H1 (cell line): Measurements from ENCODE around the gene C4B. TPM values are rescaled to one million over a fixed set of nuclear protein-coding genes. Genes with fewer than 3 reads are reported as not detected.

Experiments used
- CTCF ChIA-PET: fragments of 300-600 bp; sonication (Branson Sonifier 250); formaldehyde crosslinking; loops from one replicate; lab custom pipeline; 2021; ENCODE audit not compliant: partially characterized antibody; lab: Charles Lee
- POLR2A ChIA-PET: fragments of 300-600 bp; sonication (Branson Sonifier 250); formaldehyde crosslinking; loops from one replicate; lab custom pipeline; 2021; ENCODE audit warnings: inconsistent platforms; ENCODE audit not compliant: partially characterized antibody; lab: Charles Lee
- DNase-seq, 2 experiments: peaks; one replicate each; pipeline versions ENCODE4 v3.0.0 to v3.0.0-alpha.2; 2010 to 2022; ENCODE audit warnings: low spot score in 2 of 2, low read depth in 1 of 2, mixed read lengths in 1 of 2
- FAIRE-seq: peaks from 2 replicates; lab custom pipeline; 2011; peaks lifted over from hg19 to GRCh38; lab: Jason Lieb, UNC
- H2AFZ ChIP-seq: 2 replicates; pipeline ENCODE4 v1.8.1; 2012; ENCODE audit warnings: low read length, inconsistent platforms
- H2AK5ac ChIP-seq: 2 replicates; pipeline ENCODE4 v1.6.1; 2013; ENCODE audit warnings: low read depth, low read length
- H2BK120ac ChIP-seq: replicated peaks from 2 replicates; pipeline ENCODE3; 2013; ENCODE audit warnings: low read depth, low read length, inconsistent platforms
- H2BK12ac ChIP-seq: 2 replicates; pipeline ENCODE4 v1.6.1; 2013; ENCODE audit warnings: low read depth, low read length
- H2BK15ac ChIP-seq: 2 replicates; pipeline ENCODE4 v1.6.1; 2013; ENCODE audit warnings: low read length
- H2BK20ac ChIP-seq: 2 replicates; pipeline ENCODE4 v1.6.1; 2013; ENCODE audit warnings: low read length
- H2BK5ac ChIP-seq: 2 replicates; pipeline ENCODE4 v1.6.1; 2013; ENCODE audit warnings: low read depth, low read length
- H3K14ac ChIP-seq: 2 replicates; pipeline ENCODE4 v1.6.1; 2013; ENCODE audit warnings: inconsistent platforms; ENCODE audit not compliant: insufficient read length
- H3K18ac ChIP-seq: 2 replicates; pipeline ENCODE4 v1.6.1; 2013; ENCODE audit warnings: low read length; ENCODE audit errors: extremely low read depth
- H3K23ac ChIP-seq: 2 replicates; pipeline ENCODE4 v1.6.1; 2013; ENCODE audit warnings: inconsistent platforms; ENCODE audit not compliant: insufficient read length
- H3K23me2 ChIP-seq: 2 replicates; pipeline ENCODE4 v1.6.1; 2013; ENCODE audit warnings: low read depth, low read length
- H3K27ac ChIP-seq: 2 replicates; pipeline ENCODE4 v1.6.1; 2011; ENCODE audit warnings: low read depth, low read length, inconsistent platforms
- H3K27me3 ChIP-seq, 4 experiments: replicated peaks in 1 of 4; 1 replicate in 1 of 4; 2 replicates in 3 of 4; pipeline versions ENCODE4 v1.6.1 to v1.8.1; 2011 to 2013; ENCODE audit warnings: low read length in 3 of 4, mild to moderate bottlenecking in 3 of 4, inconsistent platforms in 2 of 4, mixed read lengths in 2 of 4, moderate library complexity in 1 of 4; ENCODE audit not compliant: control insufficient read depth in 3 of 4, insufficient read depth in 3 of 4; ENCODE audit errors: extremely low read depth in 1 of 4
- H3K36me3 ChIP-seq, 4 experiments: 2 replicates each; pipeline versions ENCODE4 v1.6.1 to v1.8.1; 2011 to 2013; ENCODE audit warnings: mild to moderate bottlenecking in 4 of 4, low read length in 3 of 4, moderate library complexity in 2 of 4, control low read depth in 1 of 4, inconsistent platforms in 1 of 4; ENCODE audit not compliant: insufficient read depth in 4 of 4, control insufficient read depth in 2 of 4
- H3K4ac ChIP-seq: replicated peaks from 2 replicates; pipeline ENCODE3; 2013; ENCODE audit warnings: low read length, low read depth, mixed read lengths, inconsistent platforms; ENCODE audit not compliant: insufficient read length
- H3K4me1 ChIP-seq, 4 experiments: replicated peaks in 1 of 4; 1 replicate in 1 of 4; 2 replicates in 3 of 4; pipeline versions ENCODE4 v1.6.1 to v1.8.1; 2011 to 2013; ENCODE audit warnings: low read length in 3 of 4, inconsistent platforms in 2 of 4, mixed read lengths in 1 of 4; ENCODE audit not compliant: insufficient read depth in 4 of 4, control insufficient read depth in 3 of 4
- H3K4me2 ChIP-seq, 2 experiments: 2 replicates each; pipeline versions ENCODE4 v1.6.1 to v1.8.1; 2011 to 2013; ENCODE audit warnings: low read depth in 2 of 2, low read length in 2 of 2, control low read depth in 1 of 2, inconsistent platforms in 1 of 2, mild to moderate bottlenecking in 1 of 2; ENCODE audit not compliant: insufficient read depth in 1 of 2
- H3K4me3 ChIP-seq, 4 experiments: fragments of 200-600, 300-600 bp in 1 of 4; sonication (generic), shearing (Covaris generic), sonication (Bioruptor Twin) in 1 of 4; 2 replicates each; pipeline versions ENCODE4 v1.5.1 to v1.8.1; 2011 to 2016; ENCODE audit warnings: low read length in 4 of 4, low read depth in 3 of 4, control low read depth in 2 of 4, inconsistent platforms in 2 of 4, mild to moderate bottlenecking in 2 of 4, mixed read lengths in 1 of 4, moderate library complexity in 1 of 4; ENCODE audit not compliant: insufficient read depth in 2 of 4; ENCODE audit errors: extremely low read depth in 1 of 4
- H3K56ac ChIP-seq: replicated peaks from 2 replicates; pipeline ENCODE3; 2013; ENCODE audit warnings: low read depth, mild to moderate bottlenecking, mixed read lengths, low read length, inconsistent platforms; ENCODE audit not compliant: insufficient read length
- H3K79me1 ChIP-seq: 2 replicates; pipeline ENCODE4 v1.6.1; 2013; ENCODE audit warnings: low read depth, low read length, control low read depth
- H3K79me2 ChIP-seq, 2 experiments: 2 replicates each; pipeline versions ENCODE4 v1.6.1 to v1.8.1; 2012 to 2013; ENCODE audit warnings: low read length in 2 of 2, mild to moderate bottlenecking in 2 of 2, inconsistent platforms in 1 of 2; ENCODE audit not compliant: insufficient read depth in 2 of 2, control insufficient read depth in 1 of 2
- H3K9ac ChIP-seq, 4 experiments: replicated peaks in 1 of 4; 1 replicate in 1 of 4; 2 replicates in 3 of 4; pipeline versions ENCODE4 v1.6.1 to v1.8.1; 2011 to 2013; ENCODE audit warnings: low read depth in 3 of 4, low read length in 3 of 4, control low read depth in 2 of 4, mild to moderate bottlenecking in 2 of 4, moderate library complexity in 2 of 4, inconsistent platforms in 1 of 4; ENCODE audit errors: extremely low read depth in 1 of 4
- H3K9me3 ChIP-seq, 2 experiments: 2 replicates each; pipeline versions ENCODE4 v1.6.1 to v1.8.1; 2012 to 2013; ENCODE audit warnings: mild to moderate bottlenecking in 2 of 2, moderate library complexity in 2 of 2, control low read depth in 1 of 2, inconsistent platforms in 1 of 2, low read depth in 1 of 2, low read length in 1 of 2, mixed read lengths in 1 of 2; ENCODE audit not compliant: insufficient read depth in 2 of 2
- H4K20me1 ChIP-seq, 2 experiments: replicated peaks in 1 of 2; 2 replicates each; pipeline versions ENCODE3 to v1.8.1; 2011 to 2013; ENCODE audit warnings: inconsistent platforms in 2 of 2, low read length in 2 of 2, mild to moderate bottlenecking in 1 of 2; ENCODE audit not compliant: insufficient read depth in 2 of 2, control insufficient read depth in 1 of 2
- H4K5ac ChIP-seq: 2 replicates; pipeline ENCODE4 v1.6.1; 2013; ENCODE audit warnings: low read length, low read depth, mixed read lengths, inconsistent platforms; ENCODE audit not compliant: insufficient read length
- H4K8ac ChIP-seq: 2 replicates; pipeline ENCODE4 v1.8.0; 2013; ENCODE audit warnings: mild to moderate bottlenecking, moderate library complexity, low read length, inconsistent platforms; ENCODE audit not compliant: insufficient read depth; ENCODE audit errors: extremely low read depth
- H4K91ac ChIP-seq: replicated peaks from 2 replicates; pipeline ENCODE3; 2013; ENCODE audit warnings: low read length, mixed read lengths, inconsistent platforms; ENCODE audit not compliant: insufficient read length
- ATF3 ChIP-seq: IDR thresholded peaks from 2 replicates; pipeline ENCODE4 v1.6.1; 2011; ENCODE audit warnings: low read depth, mild to moderate bottlenecking, low read length; ENCODE audit not compliant: insufficient read depth
- GABPA ChIP-seq: IDR thresholded peaks from 2 replicates; pipeline ENCODE4 v1.6.1; 2011; ENCODE audit warnings: mild to moderate bottlenecking, low read length, moderate library complexity, borderline replicate concordance; ENCODE audit not compliant: insufficient read depth
- JUN ChIP-seq: IDR thresholded peaks from 2 replicates; pipeline ENCODE4 v1.6.1; 2011; ENCODE audit warnings: low read depth, mild to moderate bottlenecking, improper control_type of control experiment, low read length
- JUND ChIP-seq: IDR thresholded peaks from 2 replicates; pipeline ENCODE4 v1.6.1; 2011; ENCODE audit warnings: mild to moderate bottlenecking, improper control_type of control experiment, low read length
- PHF8 ChIP-seq: fragments of 200-600 bp; sonication (generic); conservative IDR thresholded peaks from 2 replicates; pipeline ENCODE4 v1.7.1; 2012; ENCODE audit warnings: low read depth, mild to moderate bottlenecking, inconsistent platforms, low read length, moderate library complexity
- POLR2AphosphoS5 ChIP-seq: IDR thresholded peaks from 2 replicates; pipeline ENCODE4 v1.6.1; 2011; ENCODE audit warnings: low read depth, low read length
- RFX5 ChIP-seq: IDR thresholded peaks from 2 replicates; pipeline ENCODE4 v1.6.1; 2011; ENCODE audit warnings: low read depth, low read length, improper control_type of control experiment, borderline replicate concordance
- RNF2 ChIP-seq: fragments of 200-900, 300-1000 bp; sonication (generic); IDR thresholded peaks from 2 replicates; pipeline ENCODE4 v1.7.1; 2016; ENCODE audit warnings: borderline replicate concordance, low read depth, mild to moderate bottlenecking, antibody characterized with exemption, low read length; ENCODE audit not compliant: poor library complexity, severe bottlenecking; ENCODE audit errors: missing control alignments
- SIRT6 ChIP-seq: IDR thresholded peaks from one replicate; pipeline ENCODE4 v1.7.1; 2012; ENCODE audit warnings: low read length, inconsistent platforms
- SP4 ChIP-seq: IDR thresholded peaks from 2 replicates; pipeline ENCODE4 v1.6.1; 2012; ENCODE audit warnings: low read length, inconsistent platforms
- TAF1 ChIP-seq: IDR thresholded peaks from 2 replicates; pipeline ENCODE4 v1.6.1; 2011; ENCODE audit warnings: mild to moderate bottlenecking, low read depth, low read length
- WGBS, 2 experiments: shearing (Covaris generic) in 1 of 2; methylation state at CpG; one replicate each; pipeline versions ENCODE4 v1.1.6 to v1.1.7; 2013 to 2015; ENCODE audit warnings: low lambda C conversion rate in 2 of 2, mixed read lengths in 2 of 2, inconsistent platforms in 1 of 2, low coverage in 1 of 2, missing lambda C conversion rate in 1 of 2; ENCODE audit not compliant: insufficient replicate concordance in 2 of 2, insufficient coverage in 1 of 2, insufficient read length in 1 of 2; ENCODE audit errors: extremely low coverage in 1 of 2, missing lambda C conversion rate in 1 of 2; 5-methylcytosine and 5-hydroxymethylcytosine counted together
- polyA plus RNA-seq, 7 experiments: library from polyadenylated mRNA; depleted of rRNA in 3 of 7; stranded (reverse) in 5 of 7; unstranded in 2 of 7; fragments of >200 nt in 5 of 7; fragments of 200-250 nt in 2 of 7; gene quantifications; 1 replicate in 5 of 7; 2 replicates in 1 of 7; 4 replicates in 1 of 7; pipeline versions ENCODE4 v1.2.1 to v1.2.3, GENCODE V29; 2011 to 2013; ENCODE audit warnings: missing spikeins in 2 of 7, mixed read lengths in 2 of 7
- total RNA-seq: library from RNA; stranded (reverse); fragmentation: NEBNext Ultra II Directional; extraction: Animal tissue kit (Norgen Biotek cat#: 25700); gene quantifications from 2 replicates; pipeline ENCODE4 v1.2.1, GENCODE V29; 2021

The C4B gene
- total and polyA plus RNA-seq, 2 of the 8 experiments (the other 6 are each of a cell fraction or from before 2014, with no cell fraction given): 0.74 to 3.5 TPM

- Histone ChIP-seq H3K18ac (no peak overlapping the region), H3K9me3 (peaks cover 0 to 5% of the 10 kb centered on the region in 2 experiments; a peak in 1 of 4 replicates), H3K14ac (no peak overlapping the region), H2BK12ac (no peak overlapping the region), H4K20me1 (no peaks in the 10 kb centered on the region), H2AFZ (no peak overlapping the region), H3K27ac (no peak overlapping the region), H2BK20ac (no peak overlapping the region), H3K23ac (no peak overlapping the region), H3K79me1 (no peaks in the 10 kb centered on the region), H3K9ac (no peak overlapping the region), H4K8ac (no peak overlapping the region), H3K4me2 (no peak overlapping the region), H3K23me2 (no peaks in the 10 kb centered on the region), H3K36me3 (peaks cover 0 to 3% (median 1%) of the 10 kb centered on the region in 4 experiments; a peak in 3 of 8 replicates), H2BK15ac (no peak overlapping the region), H2BK5ac (no peak overlapping the region), H3K79me2 (no peaks in the 10 kb centered on the region), H3K27me3 (no peaks in the 10 kb centered on the region), H3K4ac (no peak overlapping the region), H3K4me3 (no peak overlapping the region), H2AK5ac (no peak overlapping the region), H3K56ac (no peak overlapping the region), H2BK120ac (no peak overlapping the region), H4K5ac (no peak overlapping the region), H3K4me1 (no peaks in the 10 kb centered on the region), H4K91ac (no peak overlapping the region)
- ChIA-PET POLR2A (interaction anchor here (1.0 to 1.5 kb wide), 3 partner anchors 8 to 27 kb away, joined by 3 read pairs; partner anchors contain the start of gene DXO), CTCF (interaction anchor here (0.8 to 1.8 kb wide), 4 partner anchors 28 to 187 kb away, joined by 3 to 9 read pairs (median 4); no protein-coding TSS in a partner anchor)
- WGBS, 2 experiments: 98% methylated on average over 3 of the region's 3 CpGs; no CpG with 5 or more reads in 1 of the 2 experiments
- no peak for DNase-seq
- no peak for FAIRE-seq
- TF ChIP-seq TAF1 (no peak), SP4 (no peak), ATF3 (no peak), RNF2 (no peak), JUND (no peak), POLR2AphosphoS5 (no peak), JUN (no peak), RFX5 (no peak), SIRT6 (no peak), PHF8 (no peak), GABPA (no peak)
Measured at GRCh38 chr6:31979238-31979898, 35.2 kb upstream of the C4B start.
